ENCODE data around the gene NUTM1. TPM values are rescaled to one million over a fixed set of nuclear protein-coding genes. Genes with fewer than 3 reads are reported as not detected.

The NUTM1 gene
- total RNA-seq, 1 donor from 2014 or later: not detected

- TF ChIP-seq CTCF (IDR thresholded peaks at IDR 0.05; ENCODE audit: unreplicated experiment): no peak
- Mint-ChIP-seq H3K4me1 (ENCODE audit: low read depth) (no peaks in the 10 kb centered on the region), H3K4me3 (ENCODE audit: low read depth) (no peak overlapping the region), H3K27ac (no peak overlapping the region), H3K36me3 (ENCODE audit: insufficient read depth) (peaks cover 1% of the 10 kb centered on the region), H3K9me3 (ENCODE audit: low read depth) (no peaks in the 10 kb centered on the region), H3K27me3 (no peaks in the 10 kb centered on the region)
- no peak for DNase-seq (ENCODE audit: low spot score, unreplicated experiment)
Measured at GRCh38 chr15:34327906-34328305, 15.2 kb upstream of the NUTM1 start.

- Mint-ChIP-seq H3K36me3 (ENCODE audit: insufficient read depth) (peaks cover 1% of the 10 kb centered on the region), H3K4me1 (ENCODE audit: low read depth) (peaks cover under 1% of the 10 kb centered on the region), H3K9me3 (ENCODE audit: low read depth) (no peaks in the 10 kb centered on the region), H3K4me3 (ENCODE audit: low read depth) (no peak overlapping the region), H3K27ac (no peak overlapping the region), H3K27me3 (no peaks in the 10 kb centered on the region)
- TF ChIP-seq CTCF (IDR thresholded peaks at IDR 0.05; ENCODE audit: unreplicated experiment): no peak
- no peak for DNase-seq (ENCODE audit: low spot score, unreplicated experiment)
Measured at GRCh38 chr15:34329006-34329405, 14.1 kb upstream of the NUTM1 start.

GRCh38 chr15:34330279-34330678 is 12.8 kb upstream of the NUTM1 start:
- H3K9me3 Mint-ChIP-seq (ENCODE audit: low read depth): no peaks in the 10 kb centered on the region
- H3K36me3 Mint-ChIP-seq (ENCODE audit: insufficient read depth): peaks cover 1% of the 10 kb centered on the region
- H3K27me3 Mint-ChIP-seq: no peaks in the 10 kb centered on the region
- H3K4me1 Mint-ChIP-seq (ENCODE audit: low read depth): peaks cover 3% of the 10 kb centered on the region
- H3K4me3 Mint-ChIP-seq (ENCODE audit: low read depth): no peak overlapping the region
- no peak overlapping the region for H3K27ac Mint-ChIP-seq
- DNase-seq (ENCODE audit: low spot score, unreplicated experiment): no peak
- no peak for TF ChIP-seq CTCF (IDR thresholded peaks at IDR 0.05; ENCODE audit: unreplicated experiment)

- no peaks in the 10 kb centered on the region for H3K9me3 Mint-ChIP-seq (ENCODE audit: low read depth)
- H3K27me3 Mint-ChIP-seq: no peaks in the 10 kb centered on the region
- DNase-seq (ENCODE audit: low spot score, unreplicated experiment): no peak
- no peak overlapping the region for H3K27ac Mint-ChIP-seq
- peaks cover 6% of the 10 kb centered on the region for H3K4me1 Mint-ChIP-seq (ENCODE audit: low read depth)
- peaks cover 1% of the 10 kb centered on the region for H3K36me3 Mint-ChIP-seq (ENCODE audit: insufficient read depth)
- no peak overlapping the region for H3K4me3 Mint-ChIP-seq (ENCODE audit: low read depth)
- TF ChIP-seq CTCF (IDR thresholded peaks at IDR 0.05; ENCODE audit: unreplicated experiment): no peak
Measured at GRCh38 chr15:34331809-34332208, 11.3 kb upstream of the NUTM1 start.

GRCh38 chr15:34332553-34333120 is 10.5 kb upstream of the NUTM1 start:
- TF ChIP-seq CTCF (IDR thresholded peaks at IDR 0.05; ENCODE audit: unreplicated experiment): no peak
- Mint-ChIP-seq H3K4me3 (ENCODE audit: low read depth) (no peak overlapping the region), H3K27ac (no peak overlapping the region), H3K4me1 (ENCODE audit: low read depth) (peaks cover 9% of the 10 kb centered on the region), H3K27me3 (no peaks in the 10 kb centered on the region), H3K9me3 (ENCODE audit: low read depth) (no peaks in the 10 kb centered on the region), H3K36me3 (ENCODE audit: insufficient read depth) (peaks cover 1% of the 10 kb centered on the region)
- no peak for DNase-seq (ENCODE audit: low spot score, unreplicated experiment)
